HEK293 (cell line): ENCODE results near the gene FOXC1.

Experiments
- CTCF ChIA-PET: fragments of 350-600 bp; formaldehyde crosslinking; extraction: SDS; loops from one replicate; lab custom pipeline; 2021; ENCODE audit warnings: antibody characterized with exemption; lab: Yijun Ruan, JAX
- POLR2A ChIA-PET: fragments of 300-600 bp; formaldehyde crosslinking; extraction: SDS; loops from one replicate; lab custom pipeline; 2020; ENCODE audit warnings: antibody characterized with exemption, inconsistent platforms; lab: Yijun Ruan, JAX
- H3K27ac ChIP-seq: fragments of 200-500 bp; sonication (Bioruptor generic); 2 replicates; pipeline ENCODE4 v1.5.1; 2014; ENCODE audit warnings: low read depth, low read length, control low read depth, inconsistent platforms; ENCODE audit errors: extremely low read depth
- H3K36me3 ChIP-seq, 2 experiments: fragments of 200-500 bp in 1 of 2; sonication (Bioruptor generic) in 1 of 2; 1 replicate in 1 of 2; 2 replicates in 1 of 2; pipeline ENCODE4 v1.5.1; 2014 to 2017; ENCODE audit warnings: inconsistent platforms in 2 of 2, low read length in 2 of 2; ENCODE audit not compliant: control insufficient read depth in 2 of 2, insufficient read depth in 1 of 2
- H3K4me1 ChIP-seq: fragments of 200-500 bp; sonication (Bioruptor generic); 2 replicates; pipeline ENCODE4 v1.5.1; 2014; ENCODE audit warnings: mild to moderate bottlenecking, low read length, inconsistent platforms; ENCODE audit not compliant: control insufficient read depth, insufficient read depth
- H3K4me3 ChIP-seq: 2 replicates; pipeline ENCODE4 v1.5.1; 2011; ENCODE audit warnings: low read depth, mild to moderate bottlenecking, control low read depth, low read length, moderate library complexity
- H3K9me3 ChIP-seq: fragments of 200-500 bp; sonication (Bioruptor generic); 2 replicates; pipeline ENCODE4 v1.5.1; 2014; ENCODE audit warnings: low read depth, low read length, inconsistent platforms; ENCODE audit not compliant: control insufficient read depth, insufficient read depth
- BCL6B ChIP-seq: fragments of 450-650 bp; formaldehyde crosslinking; IDR thresholded peaks from 2 replicates; pipeline ENCODE4 v1.5.1; 2017; ENCODE audit warnings: missing biosample characterization, missing genetic modification characterization
- FEZF1 ChIP-seq: fragments of 450-650 bp; formaldehyde crosslinking; IDR thresholded peaks from 2 replicates; pipeline ENCODE4 v1.5.1; 2016; ENCODE audit warnings: missing biosample characterization, missing genetic modification characterization
- HOXC10 ChIP-seq: sonication (generic); formaldehyde crosslinking; IDR thresholded peaks from 2 replicates; pipeline ENCODE4 v1.8.1; 2023; ENCODE audit warnings: mild to moderate bottlenecking, missing genetic modification reagents
- KLF16 ChIP-seq: fragments of 450-650 bp; formaldehyde crosslinking; IDR thresholded peaks from 2 replicates; pipeline ENCODE4 v1.5.1; 2017; ENCODE audit warnings: missing biosample characterization, missing genetic modification characterization
- PBX3 ChIP-seq: sonication (generic); formaldehyde crosslinking; IDR thresholded peaks from 2 replicates; pipeline ENCODE4 v1.8.1; 2022; ENCODE audit warnings: mild to moderate bottlenecking, moderate library complexity, missing genetic modification reagents
- SP2 ChIP-seq: fragments of 450-650 bp; formaldehyde crosslinking; IDR thresholded peaks from 2 replicates; pipeline ENCODE4 v1.5.1; 2016; ENCODE audit warnings: missing biosample characterization, missing genetic modification characterization
- SP3 ChIP-seq: fragments of 450-650 bp; formaldehyde crosslinking; IDR thresholded peaks from 2 replicates; pipeline ENCODE4 v1.5.1; 2016; ENCODE audit warnings: missing biosample characterization, missing genetic modification characterization
- YY1 ChIP-seq: fragments of 450-650 bp; formaldehyde crosslinking; IDR thresholded peaks from 2 replicates; pipeline ENCODE4 v1.5.1; 2018; ENCODE audit warnings: missing biosample characterization, missing genetic modification characterization
- ZBTB11 ChIP-seq: fragments of 450-650 bp; formaldehyde crosslinking; conservative IDR thresholded peaks from 2 replicates; pipeline ENCODE4 v1.5.1; 2016; ENCODE audit warnings: low read depth, missing biosample characterization, missing genetic modification characterization
- ZBTB49 ChIP-seq: fragments of 450-650 bp; formaldehyde crosslinking; IDR thresholded peaks from 2 replicates; pipeline ENCODE4 v1.5.1; 2016; ENCODE audit warnings: missing biosample characterization, missing genetic modification characterization, low read depth
- ZBTB7A ChIP-seq: fragments of 450-650 bp; formaldehyde crosslinking; IDR thresholded peaks from 2 replicates; pipeline ENCODE4 v1.5.1; 2016; ENCODE audit warnings: low read depth, missing biosample characterization, missing genetic modification characterization
- ZBTB8A ChIP-seq: fragments of 450-650 bp; formaldehyde crosslinking; IDR thresholded peaks from 2 replicates; pipeline ENCODE4 v1.5.1; 2016; ENCODE audit warnings: missing biosample characterization, missing genetic modification characterization
- ZEB2 ChIP-seq: fragments of 450-650 bp; formaldehyde crosslinking; IDR thresholded peaks from 2 replicates; pipeline ENCODE4 v1.5.1; 2016; ENCODE audit warnings: missing biosample characterization, missing genetic modification characterization
- ZNF140 ChIP-seq: fragments of 450-650 bp; formaldehyde crosslinking; IDR thresholded peaks from 2 replicates; pipeline ENCODE4 v1.5.1; 2016; ENCODE audit warnings: missing biosample characterization, missing genetic modification characterization
- ZNF155 ChIP-seq: fragments of 450-650 bp; formaldehyde crosslinking; IDR thresholded peaks from 2 replicates; pipeline ENCODE4 v1.5.1; 2016; ENCODE audit warnings: missing biosample characterization, missing genetic modification characterization
- ZNF23 ChIP-seq: fragments of 450-650 bp; formaldehyde crosslinking; IDR thresholded peaks from 2 replicates; pipeline ENCODE4 v1.5.1; 2016; ENCODE audit warnings: missing biosample characterization, missing genetic modification characterization, borderline replicate concordance
- ZNF362 ChIP-seq: fragments of 450-650 bp; formaldehyde crosslinking; IDR thresholded peaks from 2 replicates; pipeline ENCODE4 v1.5.1; 2016; ENCODE audit warnings: missing biosample characterization, missing genetic modification characterization
- ZNF449 ChIP-seq: fragments of 450-650 bp; formaldehyde crosslinking; IDR thresholded peaks from 2 replicates; pipeline ENCODE4 v1.5.1; 2017; ENCODE audit warnings: missing biosample characterization, mild to moderate bottlenecking, missing genetic modification characterization, moderate library complexity
- ZNF473 ChIP-seq: fragments of 450-650 bp; formaldehyde crosslinking; IDR thresholded peaks from 2 replicates; pipeline ENCODE4 v1.5.1; 2017; ENCODE audit warnings: missing biosample characterization, missing genetic modification characterization
- ZNF521 ChIP-seq: fragments of 450-650 bp; formaldehyde crosslinking; IDR thresholded peaks from 2 replicates; pipeline ENCODE4 v1.5.1; 2017; ENCODE audit warnings: missing biosample characterization, mild to moderate bottlenecking, missing genetic modification characterization
- ZNF529 ChIP-seq: fragments of 450-650 bp; formaldehyde crosslinking; IDR thresholded peaks from 2 replicates; pipeline ENCODE4 v1.5.1; 2017; ENCODE audit warnings: missing genetic modification characterization, missing biosample characterization; ENCODE audit not compliant: insufficient replicate concordance
- ZNF548 ChIP-seq: fragments of 450-650 bp; formaldehyde crosslinking; IDR thresholded peaks from 2 replicates; pipeline ENCODE4 v1.5.1; 2016; ENCODE audit warnings: missing biosample characterization, missing genetic modification characterization
- ZNF624 ChIP-seq: fragments of 450-650 bp; formaldehyde crosslinking; IDR thresholded peaks from 2 replicates; pipeline ENCODE4 v1.5.1; 2017; ENCODE audit warnings: missing biosample characterization, missing genetic modification characterization
- ZNF658 ChIP-seq: fragments of 450-650 bp; formaldehyde crosslinking; IDR thresholded peaks from 2 replicates; pipeline ENCODE4; 2016; ENCODE audit warnings: missing biosample characterization, missing genetic modification characterization
- ZNF660 ChIP-seq: fragments of 450-650 bp; IDR thresholded peaks from 2 replicates; pipeline ENCODE4 v1.5.1; 2018; ENCODE audit warnings: missing biosample characterization, mild to moderate bottlenecking, missing genetic modification characterization
- ZNF701 ChIP-seq: fragments of 450-650 bp; formaldehyde crosslinking; IDR thresholded peaks from 2 replicates; pipeline ENCODE4 v1.5.1; 2016; ENCODE audit warnings: missing biosample characterization, missing genetic modification characterization

FOXC1 gene

GRCh38 chr6:1609648-1610496 is at the start of gene FOXC1:
FOXC1 (plus strand) TSS chr6:1609915; CDS start chr6:1610446, 531 bp downstream.
- H3K36me3 ChIP-seq = peaks cover 21 to 41% of the 10 kb centered on the region in 2 experiments
- no peaks in the 10 kb centered on the region for H3K9me3 ChIP-seq
- H3K4me3 ChIP-seq = peak within 1 kb of the TSS; percentile 59
- H3K4me1 ChIP-seq = peaks cover 2% of the 10 kb centered on the region; the same call in 1 of the 2 replicates
- H3K27ac ChIP-seq = peak within 1 kb of the TSS; percentile 100
- CTCF ChIA-PET = interaction anchor here (0.6 to 1.3 kb wide), 3 partner anchors 13 to 494 kb away, joined by 3 to 7 read pairs (median 3); no protein-coding TSS in a partner anchor
- POLR2A ChIA-PET = interaction anchor here (0.7 to 4.1 kb wide), 15 partner anchors 12 to 836 kb away, joined by 3 to 32 read pairs (median 3); no protein-coding TSS in a partner anchor
- TF ChIP-seq ZEB2 (peak; percentile 48), ZNF155 (tag by site-specific recombination) (no peak), ZNF529 (no peak), SP2 (peak; percentile 59), BCL6B (tag by site-specific recombination) (no peak), ZNF548 (tag by site-specific recombination) (no peak), FEZF1 (no peak), ZBTB49 (tag by site-specific recombination) (no peak), HOXC10 (CRISPR knock-in tag) (peak; percentile 58; the same call in 1 of the 2 replicates), ZNF521 (tag by site-specific recombination) (no peak), ZNF624 (tag by site-specific recombination) (no peak), YY1 (tag by site-specific recombination) (no peak), ZBTB8A (tag by site-specific recombination) (0 out of 2 replicates have a peak, but pooled peaks have one; percentile 26), ZBTB7A (tag by site-specific recombination) (no peak), ZBTB11 (tag by site-specific recombination) (0 out of 2 replicates have a peak, but pooled peaks have one; percentile 23), SP3 (tag by site-specific recombination) (peak; percentile 25; the same call in 1 of the 2 replicates), ZNF473 (tag by site-specific recombination) (no peak), ZNF701 (tag by site-specific recombination) (no peak), PBX3 (no peak), ZNF658 (tag by site-specific recombination) (no peak), ZNF23 (no peak), ZNF660 (tag by site-specific recombination) (0 out of 2 replicates have a peak, but pooled peaks have one; percentile 22), ZNF449 (tag by site-specific recombination) (no peak), KLF16 (no peak), ZNF140 (tag by site-specific recombination) (no peak), ZNF362 (tag by site-specific recombination) (no peak)
